Brain microvascular endothelial cell (primary cell): ENCODE data around the gene HIBADH.

Source experiments
- DNase-seq: peaks from one replicate; pipeline ENCODE4 v3.0.0-alpha.2; 2020
- H3K27ac ChIP-seq: fragments of 250-450 bp; sonication (Bioruptor Pico); 2 replicates; pipeline ENCODE4 v1.5.1; 2020; ENCODE audit warnings: mild to moderate bottlenecking, moderate library complexity
- H3K27me3 ChIP-seq: fragments of 250-450 bp; sonication (Bioruptor Pico); replicated peaks from 2 replicates; pipeline ENCODE4 v1.5.1; 2020; ENCODE audit warnings: mild to moderate bottlenecking
- H3K36me3 ChIP-seq: fragments of 250-450 bp; sonication (Bioruptor Pico); replicated peaks from 2 replicates; pipeline ENCODE4 v1.5.1; 2020; ENCODE audit warnings: mild to moderate bottlenecking
- H3K4me3 ChIP-seq: 2 replicates; pipeline ENCODE4 v1.5.1; 2011; ENCODE audit warnings: low read depth, mild to moderate bottlenecking, control low read depth, low read length, moderate library complexity
- in situ Hi-C: cut with HindIII; loops from 2 replicates; pipeline ENCODE4 v1.10.0; 2017; ENCODE audit warnings: low sequenced_read_pairs, low pct_ligation_motif_present
- TF ChIP-seq, protein P1 (sequence below): IDR thresholded peaks from 2 replicates; pipeline ENCODE4 v1.5.1; 2011; ENCODE audit warnings: low read depth, mild to moderate bottlenecking, moderate library complexity, low read length, control low read depth, inconsistent platforms; ENCODE audit errors: missing control alignments

HIBADH gene

DNA sequence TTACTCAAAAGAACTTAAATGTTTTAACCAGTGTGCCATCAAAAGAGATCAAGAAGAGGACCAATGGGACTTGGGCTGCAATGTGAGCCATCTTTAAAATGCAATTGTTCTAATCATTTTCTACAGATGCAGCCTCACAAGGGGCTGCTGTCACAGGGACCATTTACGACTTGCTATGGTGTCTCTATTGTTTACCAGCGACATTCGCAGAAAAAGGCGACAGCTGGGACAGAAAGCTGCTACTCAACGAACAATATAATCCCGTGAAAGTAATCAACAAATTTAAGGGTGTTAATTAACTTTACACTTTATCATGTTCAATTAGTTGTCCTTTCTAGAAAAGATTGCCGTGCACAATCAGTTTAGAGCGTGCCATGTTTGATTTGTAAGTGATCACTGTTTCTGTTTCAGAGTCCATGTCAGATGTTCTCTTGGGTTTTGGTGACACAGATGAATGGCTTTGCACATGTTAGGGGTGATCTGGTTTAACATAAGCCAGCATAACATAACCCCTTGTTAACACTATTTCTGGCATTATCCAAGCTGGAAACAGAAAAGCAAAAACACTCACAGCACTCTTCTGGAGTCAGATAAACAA, 110.8 kb downstream of the HIBADH start:
- TF ChIP-seq, protein P1, sequence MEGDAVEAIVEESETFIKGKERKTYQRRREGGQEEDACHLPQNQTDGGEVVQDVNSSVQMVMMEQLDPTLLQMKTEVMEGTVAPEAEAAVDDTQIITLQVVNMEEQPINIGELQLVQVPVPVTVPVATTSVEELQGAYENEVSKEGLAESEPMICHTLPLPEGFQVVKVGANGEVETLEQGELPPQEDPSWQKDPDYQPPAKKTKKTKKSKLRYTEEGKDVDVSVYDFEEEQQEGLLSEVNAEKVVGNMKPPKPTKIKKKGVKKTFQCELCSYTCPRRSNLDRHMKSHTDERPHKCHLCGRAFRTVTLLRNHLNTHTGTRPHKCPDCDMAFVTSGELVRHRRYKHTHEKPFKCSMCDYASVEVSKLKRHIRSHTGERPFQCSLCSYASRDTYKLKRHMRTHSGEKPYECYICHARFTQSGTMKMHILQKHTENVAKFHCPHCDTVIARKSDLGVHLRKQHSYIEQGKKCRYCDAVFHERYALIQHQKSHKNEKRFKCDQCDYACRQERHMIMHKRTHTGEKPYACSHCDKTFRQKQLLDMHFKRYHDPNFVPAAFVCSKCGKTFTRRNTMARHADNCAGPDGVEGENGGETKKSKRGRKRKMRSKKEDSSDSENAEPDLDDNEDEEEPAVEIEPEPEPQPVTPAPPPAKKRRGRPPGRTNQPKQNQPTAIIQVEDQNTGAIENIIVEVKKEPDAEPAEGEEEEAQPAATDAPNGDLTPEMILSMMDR = no peak
- in situ Hi-C loops = no loop called here

DNA sequence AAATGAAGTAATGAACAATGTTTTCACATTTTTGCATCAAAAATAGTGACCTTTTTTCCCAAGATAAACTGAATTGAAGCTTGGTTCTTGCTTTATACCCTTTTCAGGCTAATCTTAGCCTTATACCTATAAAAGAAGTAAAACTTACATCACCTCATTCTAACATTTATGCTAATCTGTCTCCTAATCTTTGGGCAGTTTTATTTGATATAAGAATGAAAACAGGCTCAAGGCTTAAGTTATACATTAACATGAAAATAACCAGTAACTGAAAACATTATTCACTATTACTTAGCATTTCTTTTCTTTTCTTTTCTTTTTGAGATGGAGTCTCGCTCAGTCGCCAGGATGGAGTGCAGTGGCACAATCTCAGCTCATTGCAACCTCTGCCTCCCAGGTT, 113.1 kb downstream of the HIBADH start:
- in situ Hi-C loops = no loop called here
- H3K27me3 ChIP-seq = no peaks in the 10 kb centered on the region
- DNase-seq = no peak
- H3K4me3 ChIP-seq = no peak overlapping the region
- no peak overlapping the region for H3K27ac ChIP-seq
- TF ChIP-seq, protein P1 = no peak
- no peaks in the 10 kb centered on the region for H3K36me3 ChIP-seq

More for the DNA sequence above, 110.8 kb downstream of the HIBADH start:
- no peak overlapping the region for H3K27ac ChIP-seq
- DNase-seq = no peak
- no peaks in the 10 kb centered on the region for H3K36me3 ChIP-seq
- no peaks in the 10 kb centered on the region for H3K27me3 ChIP-seq
- no peak overlapping the region for H3K4me3 ChIP-seq

DNA sequence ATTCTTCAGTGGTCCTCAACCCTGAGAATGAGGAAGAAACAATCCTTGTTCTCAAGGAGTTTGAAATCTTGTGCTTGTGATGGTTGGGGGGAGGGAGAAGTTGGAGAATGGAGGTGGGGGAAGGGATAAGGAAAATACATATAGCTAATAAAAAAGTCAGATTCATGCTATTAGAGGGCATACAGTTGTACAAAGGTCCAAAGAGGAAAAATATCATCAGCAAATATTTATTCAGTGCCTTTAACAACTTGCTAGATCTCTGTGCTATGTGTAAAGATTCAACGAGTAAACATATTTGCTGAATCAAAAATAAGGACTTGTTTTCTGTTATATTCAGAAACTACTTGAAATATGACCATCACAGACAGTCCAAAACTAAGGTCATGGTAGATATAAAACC, 114.4 kb downstream of the HIBADH start:
- Histone ChIP-seq H3K4me3 (no peak overlapping the region), H3K27me3 (no peaks in the 10 kb centered on the region), H3K27ac (no peak overlapping the region), H3K36me3 (no peaks in the 10 kb centered on the region)
- TF ChIP-seq, protein P1 = no peak
- in situ Hi-C loops = no loop called here
- no peak for DNase-seq

DNA sequence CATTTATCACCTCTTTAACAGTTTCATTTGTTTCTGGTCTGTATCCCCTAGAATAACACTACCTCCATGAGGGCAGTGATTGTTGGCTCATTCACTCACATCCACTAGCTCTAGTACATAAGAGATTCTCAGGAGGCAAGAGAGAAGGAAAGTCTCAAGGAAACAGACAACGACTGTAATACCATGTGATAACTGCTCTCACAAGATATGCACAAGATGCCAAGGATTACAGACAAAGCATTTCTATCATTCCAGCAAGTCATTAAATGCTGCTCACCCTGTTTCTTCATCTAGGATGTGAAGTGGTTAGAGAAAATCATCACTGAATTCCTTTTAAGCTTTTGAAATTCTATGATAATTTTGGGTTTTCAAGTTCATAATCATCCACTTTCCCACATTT, 115.3 kb downstream of the HIBADH start:
- no peak overlapping the region for H3K27ac ChIP-seq
- in situ Hi-C loops = no loop called here
- H3K4me3 ChIP-seq = no peak overlapping the region
- TF ChIP-seq, protein P1 = no peak
- no peaks in the 10 kb centered on the region for H3K27me3 ChIP-seq
- peak; percentile 23 for DNase-seq
- no peaks in the 10 kb centered on the region for H3K36me3 ChIP-seq

DNA sequence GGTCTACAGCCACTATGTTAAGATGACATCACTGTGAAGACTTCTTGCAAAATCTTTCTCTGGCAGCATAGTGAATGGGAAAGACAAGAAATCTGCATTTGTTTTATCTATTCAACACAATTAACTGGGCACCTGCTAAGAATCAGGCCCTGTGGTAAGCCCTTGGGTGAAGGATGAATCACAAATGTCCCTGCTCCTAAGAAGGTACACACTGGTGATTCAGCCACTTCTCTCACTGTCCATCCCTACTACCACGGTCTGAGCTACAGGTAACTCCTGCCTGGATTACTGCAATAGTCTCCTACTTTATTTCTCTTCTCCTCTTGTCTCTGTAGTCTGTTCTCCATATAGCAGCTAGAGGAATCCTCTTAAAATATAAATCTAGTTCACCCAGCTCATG, 116.1 kb downstream of the HIBADH start:
- in situ Hi-C loops = no loop called here
- Histone ChIP-seq H3K27ac (no peak overlapping the region), H3K4me3 (no peak overlapping the region), H3K36me3 (no peaks in the 10 kb centered on the region), H3K27me3 (no peaks in the 10 kb centered on the region)
- TF ChIP-seq, protein P1 = no peak
- DNase-seq = no peak

DNA sequence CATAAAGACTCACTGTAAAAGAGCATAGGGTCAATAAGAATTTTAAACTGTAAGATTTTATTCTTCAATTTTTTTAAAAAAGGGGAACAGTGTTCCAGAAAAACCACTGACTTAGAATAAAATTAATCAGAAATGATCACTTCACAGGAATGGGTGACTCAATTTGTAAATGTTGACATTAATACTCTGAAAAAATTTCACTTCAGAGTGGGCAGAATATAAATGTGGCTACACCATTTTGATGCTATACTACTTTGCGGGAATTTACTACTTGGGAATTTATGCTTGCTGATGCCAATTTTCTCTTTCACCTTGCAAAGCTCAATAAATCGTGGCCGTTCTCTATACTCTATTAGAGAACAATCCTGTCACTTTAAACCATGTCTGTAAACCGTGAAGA, 126.9 kb downstream of the HIBADH start:
- in situ Hi-C loops = no loop called here
- Histone ChIP-seq H3K36me3 (no peaks in the 10 kb centered on the region), H3K27me3 (no peaks in the 10 kb centered on the region), H3K4me3 (no peak overlapping the region), H3K27ac (no peak overlapping the region)
- no peak for DNase-seq
- TF ChIP-seq, protein P1 = no peak
